IMR-90 (cell line): ENCODE results near the gene CCDC102A. TPM values are rescaled to one million over a fixed set of nuclear protein-coding genes. Genes with fewer than 3 reads are reported as not detected.

ENCODE experiments used
- ATAC-seq: fragments of 200-7000 bp; cut with Tn5 transposase; 2 replicates; pipeline ENCODE4 v1.9.1; 2020; ENCODE audit warnings: low read depth, mild to moderate bottlenecking, moderate library complexity
- BruUV-seq: library from RNA; stranded (reverse); fragments of 400-500 nt; replicated peaks from 2 replicates; lab custom pipeline; 2021; lab: Mats Ljungman, UMichigan
- CTCF ChIA-PET: fragments of 300-600 bp; formaldehyde crosslinking; extraction: SDS; loops from one replicate; lab custom pipeline; 2021; ENCODE audit warnings: antibody characterized with exemption; lab: Yijun Ruan, JAX
- POLR2A ChIA-PET: fragments of 300-600 bp; sonication (Branson Sonifier 250); formaldehyde crosslinking; loops from one replicate; lab custom pipeline; 2022; ENCODE audit warnings: antibody characterized with exemption; ENCODE audit not compliant: unreplicated experiment; lab: Charles Lee
- DNase-seq: peaks from one replicate; pipeline ENCODE4 v3.0.0; 2013
- H2AFZ ChIP-seq: replicated peaks from 2 replicates; pipeline ENCODE3; 2013; ENCODE audit warnings: low read length, mild to moderate bottlenecking; ENCODE audit not compliant: poor library complexity
- H2AK5ac ChIP-seq: 2 replicates; pipeline ENCODE4 v1.6.1; 2013; ENCODE audit warnings: low read depth, low read length, inconsistent platforms
- H2AK9ac ChIP-seq: replicated peaks from 2 replicates; pipeline ENCODE3; 2013; ENCODE audit warnings: mild to moderate bottlenecking, low read depth, low read length, moderate library complexity; ENCODE audit not compliant: poor library complexity
- H2BK120ac ChIP-seq: 2 replicates; pipeline ENCODE4 v1.6.1; 2013; ENCODE audit warnings: low read depth, low read length, inconsistent platforms
- H2BK15ac ChIP-seq: 3 replicates; pipeline ENCODE4 v1.6.1; 2013; ENCODE audit warnings: low read depth, low read length, inconsistent platforms
- H2BK20ac ChIP-seq: 2 replicates; pipeline ENCODE4 v1.6.1; 2013; ENCODE audit warnings: low read depth, mild to moderate bottlenecking, inconsistent platforms, low read length, moderate library complexity
- H2BK5ac ChIP-seq: 2 replicates; pipeline ENCODE4 v1.6.1; 2013; ENCODE audit warnings: mild to moderate bottlenecking, low read depth, low read length, inconsistent platforms; ENCODE audit not compliant: poor library complexity, severe bottlenecking
- H3K14ac ChIP-seq: replicated peaks from 2 replicates; pipeline ENCODE4 v1.6.1; 2013; ENCODE audit warnings: low read depth, low read length, inconsistent platforms
- H3K18ac ChIP-seq: 2 replicates; pipeline ENCODE4 v1.6.1; 2013; ENCODE audit warnings: low read depth, low read length, control low read depth
- H3K23ac ChIP-seq: 2 replicates; pipeline ENCODE4 v1.6.1; 2013; ENCODE audit warnings: low read depth, low read length, inconsistent platforms
- H3K27ac ChIP-seq: 2 replicates; pipeline ENCODE4 v1.5.1; 2013; ENCODE audit warnings: mild to moderate bottlenecking, control low read depth, low read length; ENCODE audit not compliant: insufficient read depth
- H3K27me3 ChIP-seq: 2 replicates; pipeline ENCODE4 v1.6.1; 2013; ENCODE audit warnings: low read length; ENCODE audit not compliant: control insufficient read depth, insufficient read depth
- H3K36me3 ChIP-seq: 2 replicates; pipeline ENCODE4 v1.6.1; 2013; ENCODE audit warnings: low read length, mixed read lengths; ENCODE audit not compliant: control insufficient read depth, insufficient read depth
- H3K4ac ChIP-seq: 2 replicates; pipeline ENCODE4 v1.6.1; 2013; ENCODE audit warnings: low read depth, low read length, inconsistent platforms
- H3K4me1 ChIP-seq: 2 replicates; pipeline ENCODE4 v1.6.1; 2013; ENCODE audit warnings: low read length, mixed read lengths; ENCODE audit not compliant: control insufficient read depth, insufficient read depth
- H3K4me2 ChIP-seq: 2 replicates; pipeline ENCODE4 v1.6.1; 2013; ENCODE audit warnings: low read depth, mild to moderate bottlenecking, control low read depth, low read length, moderate library complexity
- H3K4me3 ChIP-seq: 2 replicates; pipeline ENCODE4 v1.5.1; 2013; ENCODE audit warnings: low read depth, mild to moderate bottlenecking, control low read depth, low read length, moderate library complexity; ENCODE audit not compliant: insufficient read depth
- H3K56ac ChIP-seq: 2 replicates; pipeline ENCODE4 v1.6.1; 2013; ENCODE audit warnings: low read length, inconsistent platforms; ENCODE audit not compliant: insufficient read depth; ENCODE audit errors: extremely low read depth
- H3K79me1 ChIP-seq, 2 experiments: 2 replicates each; pipeline ENCODE4 v1.6.1; 2013; ENCODE audit warnings: low read length in 2 of 2, inconsistent platforms in 1 of 2, low read depth in 1 of 2
- H3K9ac ChIP-seq: 2 replicates; pipeline ENCODE4 v1.6.1; 2013; ENCODE audit warnings: low read depth, low read length, control low read depth
- H3K9me1 ChIP-seq: 2 replicates; pipeline ENCODE4 v1.6.1; 2013; ENCODE audit warnings: low read length, inconsistent platforms; ENCODE audit not compliant: insufficient read depth
- H3K9me3 ChIP-seq: 2 replicates; pipeline ENCODE4 v1.6.1; 2013; ENCODE audit warnings: low read length; ENCODE audit not compliant: control insufficient read depth, insufficient read depth
- H4K20me1 ChIP-seq: 2 replicates; pipeline ENCODE4 v1.6.1; 2013; ENCODE audit warnings: low read length, inconsistent platforms; ENCODE audit not compliant: insufficient read depth
- H4K5ac ChIP-seq: 2 replicates; pipeline ENCODE4 v1.6.1; 2013; ENCODE audit warnings: mild to moderate bottlenecking, low read depth, low read length, control low read depth
- H4K8ac ChIP-seq, 2 experiments: 2 replicates each; pipeline ENCODE4 v1.6.1; 2013; ENCODE audit warnings: low read depth in 2 of 2, low read length in 2 of 2, control low read depth in 1 of 2, inconsistent platforms in 1 of 2
- H4K91ac ChIP-seq: 2 replicates; pipeline ENCODE4 v1.6.1; 2013; ENCODE audit warnings: low read depth, low read length, inconsistent platforms; ENCODE audit not compliant: insufficient read depth
- BHLHE40 ChIP-seq: fragments of 150-350 bp; IDR thresholded peaks from 2 replicates; pipeline ENCODE4 v1.6.1; 2016; ENCODE audit warnings: mild to moderate bottlenecking, low read depth, low read length
- CEBPB ChIP-seq: IDR thresholded peaks from 2 replicates; pipeline ENCODE4 v1.6.1; 2012; ENCODE audit warnings: low read depth, low read length, improper control_type of control experiment
- CHD1 ChIP-seq: IDR thresholded peaks from 2 replicates; pipeline ENCODE4 v1.6.1; 2012; ENCODE audit warnings: low read depth, low read length, improper control_type of control experiment
- FOS ChIP-seq: fragments of 150-350 bp; IDR thresholded peaks from 2 replicates; pipeline ENCODE4 v1.6.1; 2016; ENCODE audit warnings: low read depth, low read length
- MAFK ChIP-seq: IDR thresholded peaks from 2 replicates; pipeline ENCODE4 v1.6.1; 2012; ENCODE audit warnings: low read depth, low read length, improper control_type of control experiment
- MAZ ChIP-seq: IDR thresholded peaks from 2 replicates; pipeline ENCODE4 v1.6.1; 2012; ENCODE audit warnings: low read depth, mild to moderate bottlenecking, low read length, improper control_type of control experiment, moderate library complexity, borderline replicate concordance
- MXI1 ChIP-seq: IDR thresholded peaks from 2 replicates; pipeline ENCODE4 v1.6.1; 2012; ENCODE audit warnings: low read depth, mild to moderate bottlenecking, low read length, moderate library complexity, borderline replicate concordance
- NFE2L2 ChIP-seq: fragments of 150-350 bp; IDR thresholded peaks from 2 replicates; pipeline ENCODE4 v1.6.1; 2016; ENCODE audit warnings: low read depth, mild to moderate bottlenecking, low read length
- POLR2A ChIP-seq: IDR thresholded peaks from 2 replicates; pipeline ENCODE4 v1.6.1; 2012; ENCODE audit warnings: mild to moderate bottlenecking, low read depth, low read length
- RAD21 ChIP-seq: IDR thresholded peaks from 2 replicates; pipeline ENCODE4 v1.6.1; 2012; ENCODE audit warnings: low read length, improper control_type of control experiment
- RCOR1 ChIP-seq: IDR thresholded peaks from 2 replicates; pipeline ENCODE4 v1.6.1; 2012; ENCODE audit warnings: mild to moderate bottlenecking, low read length, improper control_type of control experiment; ENCODE audit not compliant: insufficient replicate concordance
- RFX5 ChIP-seq: IDR thresholded peaks from 2 replicates; pipeline ENCODE4 v1.8.0; 2012; ENCODE audit warnings: low read depth, mild to moderate bottlenecking, low read length, moderate library complexity
- SMC3 ChIP-seq: fragments of 150-350 bp; IDR thresholded peaks from 2 replicates; pipeline ENCODE4 v1.6.1; 2016; ENCODE audit warnings: low read depth, mild to moderate bottlenecking, antibody characterized with exemption, low read length, moderate library complexity
- WGBS, 2 experiments: methylation state at CpG; one replicate each; pipeline versions ENCODE4 v1.1.5 to v1.1.7; 2013; ENCODE audit warnings: missing lambda C conversion rate in 2 of 2; ENCODE audit not compliant: insufficient read length in 1 of 2; ENCODE audit errors: extremely low coverage in 2 of 2; 5-methylcytosine and 5-hydroxymethylcytosine counted together
- dilution Hi-C: fragments of 300-500 bp; cut with HindIII; formaldehyde crosslinking; loops from one replicate; pipeline ENCODE4 v1.14.3; 2018; ENCODE audit warnings: low sequenced_read_pairs; ENCODE audit not compliant: unreplicated experiment
- in situ Hi-C: fragments of 300-500 bp; cut with MboI; formaldehyde crosslinking; loops from 3 replicates; pipeline ENCODE4 v1.14.3; 2019; ENCODE audit warnings: low sequenced_read_pairs, inconsistent platforms, mixed read lengths
- intact Hi-C: fragments of 100-400 bp; cut with micrococcal nuclease; formaldehyde crosslinking; loops from 2 replicates; pipeline ENCODE4 v1.10.0; 2022
- polyA plus RNA-seq, 3 experiments: library from polyadenylated mRNA; depleted of rRNA; stranded (reverse); fragments of >200 nt; gene quantifications; 2 replicates each; pipeline ENCODE4 v1.2.3, GENCODE V29; 2012; ENCODE audit warnings: low replicate concordance in 1 of 3
- total RNA-seq: library from RNA; depleted of rRNA; stranded (reverse); fragments of >200 nt; gene quantifications from 2 replicates; pipeline ENCODE4 v1.2.3, GENCODE V29; 2012
- TF ChIP-seq, protein P1 (sequence below): fragments of 150-350 bp; IDR thresholded peaks from 2 replicates; pipeline ENCODE4 v1.6.1; 2017; ENCODE audit warnings: mild to moderate bottlenecking, antibody characterized with exemption, low read length, low read depth
- TF ChIP-seq, protein P2 (sequence below): fragments of 150-350 bp; IDR thresholded peaks from 2 replicates; pipeline ENCODE4 v1.6.1; 2016; ENCODE audit warnings: low read depth, mild to moderate bottlenecking, low read length, moderate library complexity, borderline replicate concordance
- TF ChIP-seq, protein P3 (sequence below): conservative IDR thresholded peaks from 2 replicates; pipeline ENCODE4 v1.5.1; 2012; ENCODE audit warnings: mild to moderate bottlenecking, low read depth, low read length, improper control_type of control experiment

The CCDC102A gene
- total and polyA plus RNA-seq, 2 of the 4 experiments (the other 2 are of a cell fraction): 5.4 to 8.5 TPM

DNA sequence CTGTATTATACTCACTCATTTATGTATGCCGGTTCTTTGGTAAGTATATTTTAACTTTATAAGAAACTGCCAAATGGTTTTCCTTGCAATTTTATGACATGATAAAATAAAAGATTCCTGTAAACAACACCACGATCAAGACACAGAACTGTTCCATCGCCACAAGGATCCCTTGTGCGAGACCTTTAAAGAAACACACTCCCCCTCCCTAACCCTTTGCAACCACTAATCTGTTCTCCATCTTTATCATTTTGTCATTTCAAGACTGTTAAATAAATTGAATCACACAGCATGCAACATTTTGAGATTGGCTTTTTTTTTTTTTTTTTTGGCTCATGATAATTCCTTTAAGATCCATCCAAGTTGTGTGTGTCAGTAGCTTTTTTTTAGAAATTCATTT, 12.0 kb upstream of the CCDC102A start:
- dilution Hi-C loops (no loop called here), intact Hi-C loops (no loop called here), in situ Hi-C loops (no loop called here)
- no peak overlapping the region for H2BK120ac ChIP-seq
- CTCF ChIA-PET: no interaction called here
- H3K14ac ChIP-seq: no peak overlapping the region
- TF ChIP-seq RFX5: no peak
- TF ChIP-seq MAFK: no peak
- TF ChIP-seq CHD1: no peak
- no peak for TF ChIP-seq RAD21
- no peak for TF ChIP-seq CEBPB
- no peak for TF ChIP-seq NFE2L2
- no peak for TF ChIP-seq MAZ
- no peak for TF ChIP-seq BHLHE40
- TF ChIP-seq, protein P1, sequence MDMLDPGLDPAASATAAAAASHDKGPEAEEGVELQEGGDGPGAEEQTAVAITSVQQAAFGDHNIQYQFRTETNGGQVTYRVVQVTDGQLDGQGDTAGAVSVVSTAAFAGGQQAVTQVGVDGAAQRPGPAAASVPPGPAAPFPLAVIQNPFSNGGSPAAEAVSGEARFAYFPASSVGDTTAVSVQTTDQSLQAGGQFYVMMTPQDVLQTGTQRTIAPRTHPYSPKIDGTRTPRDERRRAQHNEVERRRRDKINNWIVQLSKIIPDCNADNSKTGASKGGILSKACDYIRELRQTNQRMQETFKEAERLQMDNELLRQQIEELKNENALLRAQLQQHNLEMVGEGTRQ: no peak
- TF ChIP-seq, protein P2, sequence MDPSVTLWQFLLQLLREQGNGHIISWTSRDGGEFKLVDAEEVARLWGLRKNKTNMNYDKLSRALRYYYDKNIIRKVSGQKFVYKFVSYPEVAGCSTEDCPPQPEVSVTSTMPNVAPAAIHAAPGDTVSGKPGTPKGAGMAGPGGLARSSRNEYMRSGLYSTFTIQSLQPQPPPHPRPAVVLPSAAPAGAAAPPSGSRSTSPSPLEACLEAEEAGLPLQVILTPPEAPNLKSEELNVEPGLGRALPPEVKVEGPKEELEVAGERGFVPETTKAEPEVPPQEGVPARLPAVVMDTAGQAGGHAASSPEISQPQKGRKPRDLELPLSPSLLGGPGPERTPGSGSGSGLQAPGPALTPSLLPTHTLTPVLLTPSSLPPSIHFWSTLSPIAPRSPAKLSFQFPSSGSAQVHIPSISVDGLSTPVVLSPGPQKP: no peak
- no peak for TF ChIP-seq SMC3
- TF ChIP-seq MXI1: no peak
- TF ChIP-seq FOS: no peak
- TF ChIP-seq, protein P3, sequence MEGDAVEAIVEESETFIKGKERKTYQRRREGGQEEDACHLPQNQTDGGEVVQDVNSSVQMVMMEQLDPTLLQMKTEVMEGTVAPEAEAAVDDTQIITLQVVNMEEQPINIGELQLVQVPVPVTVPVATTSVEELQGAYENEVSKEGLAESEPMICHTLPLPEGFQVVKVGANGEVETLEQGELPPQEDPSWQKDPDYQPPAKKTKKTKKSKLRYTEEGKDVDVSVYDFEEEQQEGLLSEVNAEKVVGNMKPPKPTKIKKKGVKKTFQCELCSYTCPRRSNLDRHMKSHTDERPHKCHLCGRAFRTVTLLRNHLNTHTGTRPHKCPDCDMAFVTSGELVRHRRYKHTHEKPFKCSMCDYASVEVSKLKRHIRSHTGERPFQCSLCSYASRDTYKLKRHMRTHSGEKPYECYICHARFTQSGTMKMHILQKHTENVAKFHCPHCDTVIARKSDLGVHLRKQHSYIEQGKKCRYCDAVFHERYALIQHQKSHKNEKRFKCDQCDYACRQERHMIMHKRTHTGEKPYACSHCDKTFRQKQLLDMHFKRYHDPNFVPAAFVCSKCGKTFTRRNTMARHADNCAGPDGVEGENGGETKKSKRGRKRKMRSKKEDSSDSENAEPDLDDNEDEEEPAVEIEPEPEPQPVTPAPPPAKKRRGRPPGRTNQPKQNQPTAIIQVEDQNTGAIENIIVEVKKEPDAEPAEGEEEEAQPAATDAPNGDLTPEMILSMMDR: no peak
- no peak for TF ChIP-seq POLR2A
- no peak for TF ChIP-seq RCOR1
- DNase-seq: no peak
- no peaks in the 10 kb centered on the region for H3K36me3 ChIP-seq
- H2BK20ac ChIP-seq: no peak overlapping the region
- H2BK5ac ChIP-seq: no peak overlapping the region
- H3K4me1 ChIP-seq: no peaks in the 10 kb centered on the region
- H3K4me2 ChIP-seq: no peak overlapping the region
- H3K9me1 ChIP-seq: no peaks in the 10 kb centered on the region
- WGBS, 2 experiments: 100% methylated on average over 1 of the region's 4 CpGs; no CpG with 5 or more reads in 1 of the 2 experiments
- H2BK15ac ChIP-seq: no peak overlapping the region
- H3K9ac ChIP-seq: no peak overlapping the region
- no peak overlapping the region for H3K56ac ChIP-seq
- H4K20me1 ChIP-seq: no peaks in the 10 kb centered on the region
- H3K27ac ChIP-seq: no peak overlapping the region
- no peak overlapping the region for H2AK9ac ChIP-seq
- peaks cover 2% of the 10 kb centered on the region; the same call in 1 of the 2 replicates for H3K9me3 ChIP-seq
- no TSS peak for BruUV-seq
- no peak overlapping the region for H4K91ac ChIP-seq
- peaks cover 23% of the 10 kb centered on the region for H3K27me3 ChIP-seq
- no peak overlapping the region for H3K18ac ChIP-seq
- no peak overlapping the region for H4K8ac ChIP-seq
- ATAC-seq: no peak
- no peak overlapping the region for H4K5ac ChIP-seq
- H3K4me3 ChIP-seq: no peak overlapping the region
- no peak overlapping the region for H3K23ac ChIP-seq
- H3K79me1 ChIP-seq: no peaks in the 10 kb centered on the region
- no peak overlapping the region for H3K4ac ChIP-seq
- POLR2A ChIA-PET: no interaction called here
- no peak overlapping the region for H2AFZ ChIP-seq
- H2AK5ac ChIP-seq: no peak overlapping the region
